Calu3 (cell line): ENCODE results near the gene FARP1. TPM values are rescaled to one million over a fixed set of nuclear protein-coding genes. Genes with fewer than 3 reads are reported as not detected.

Experiments used
- Bru-seq: library from RNA; stranded (reverse); fragments of 400-500 nt; gene quantifications from one replicate; lab custom pipeline; 2021; lab: Mats Ljungman, UMichigan
- BruChase-seq, 2 experiments: library from RNA; stranded (reverse); fragments of 400-500 nt; gene quantifications; one replicate each; lab custom pipeline; 2021; lab: Mats Ljungman, UMichigan
- BruUV-seq: library from RNA; stranded (reverse); fragments of 400-500 nt; replicated peaks from 2 replicates; lab custom pipeline; 2021; lab: Mats Ljungman, UMichigan
- CTCF ChIA-PET: fragments of 300-600 bp; sonication (Branson Sonifier 250); formaldehyde crosslinking; loops from one replicate; lab custom pipeline; 2022; ENCODE audit warnings: antibody characterized with exemption; lab: Charles Lee
- DNase-seq: peaks from one replicate; pipeline ENCODE4 v3.0.0; 2022
- H3K27ac Mint-ChIP-seq: one replicate; pipeline ENCODE4 v1.8.0; 2022; ENCODE audit warnings: mixed read lengths; ENCODE audit not compliant: unreplicated experiment
- H3K27me3 Mint-ChIP-seq: one replicate; pipeline ENCODE4 v1.8.0; 2022; ENCODE audit warnings: mixed read lengths; ENCODE audit not compliant: unreplicated experiment
- H3K36me3 Mint-ChIP-seq: one replicate; pipeline ENCODE4 v1.8.0; 2022; ENCODE audit warnings: mild to moderate bottlenecking, moderate library complexity, mixed read lengths; ENCODE audit not compliant: insufficient read depth, unreplicated experiment
- H3K4me1 Mint-ChIP-seq: one replicate; pipeline ENCODE4 v1.8.0; 2022; ENCODE audit warnings: mild to moderate bottlenecking, low read depth, mixed read lengths; ENCODE audit not compliant: unreplicated experiment
- H3K4me3 Mint-ChIP-seq: one replicate; pipeline ENCODE4 v1.8.0; 2022; ENCODE audit warnings: mild to moderate bottlenecking, low read depth, moderate library complexity, mixed read lengths; ENCODE audit not compliant: unreplicated experiment
- H3K9me3 Mint-ChIP-seq: one replicate; pipeline ENCODE4 v1.8.0; 2022; ENCODE audit warnings: low read depth, mixed read lengths; ENCODE audit not compliant: unreplicated experiment
- intact Hi-C: fragments of 100-400 bp; cut with micrococcal nuclease; formaldehyde crosslinking; loops from one replicate; pipeline ENCODE4 v1.10.0; 2022; ENCODE audit not compliant: unreplicated experiment
- long read RNA-seq: library from polyadenylated mRNA; stranded (forward); transcript quantifications from one replicate; pipeline ENCODE4 v2.0.0, GENCODE V29; 2022
- total RNA-seq: library from RNA; stranded (reverse); gene quantifications from 2 replicates; pipeline ENCODE4 v1.2.3, GENCODE V29; 2022
- TF ChIP-seq, protein P1 (sequence below): fragments of 200-600 bp; IDR thresholded peaks from one replicate; pipeline ENCODE4 v1.8.0; 2022; ENCODE audit warnings: antibody characterized with exemption; ENCODE audit not compliant: unreplicated experiment

Gene FARP1, protein sequence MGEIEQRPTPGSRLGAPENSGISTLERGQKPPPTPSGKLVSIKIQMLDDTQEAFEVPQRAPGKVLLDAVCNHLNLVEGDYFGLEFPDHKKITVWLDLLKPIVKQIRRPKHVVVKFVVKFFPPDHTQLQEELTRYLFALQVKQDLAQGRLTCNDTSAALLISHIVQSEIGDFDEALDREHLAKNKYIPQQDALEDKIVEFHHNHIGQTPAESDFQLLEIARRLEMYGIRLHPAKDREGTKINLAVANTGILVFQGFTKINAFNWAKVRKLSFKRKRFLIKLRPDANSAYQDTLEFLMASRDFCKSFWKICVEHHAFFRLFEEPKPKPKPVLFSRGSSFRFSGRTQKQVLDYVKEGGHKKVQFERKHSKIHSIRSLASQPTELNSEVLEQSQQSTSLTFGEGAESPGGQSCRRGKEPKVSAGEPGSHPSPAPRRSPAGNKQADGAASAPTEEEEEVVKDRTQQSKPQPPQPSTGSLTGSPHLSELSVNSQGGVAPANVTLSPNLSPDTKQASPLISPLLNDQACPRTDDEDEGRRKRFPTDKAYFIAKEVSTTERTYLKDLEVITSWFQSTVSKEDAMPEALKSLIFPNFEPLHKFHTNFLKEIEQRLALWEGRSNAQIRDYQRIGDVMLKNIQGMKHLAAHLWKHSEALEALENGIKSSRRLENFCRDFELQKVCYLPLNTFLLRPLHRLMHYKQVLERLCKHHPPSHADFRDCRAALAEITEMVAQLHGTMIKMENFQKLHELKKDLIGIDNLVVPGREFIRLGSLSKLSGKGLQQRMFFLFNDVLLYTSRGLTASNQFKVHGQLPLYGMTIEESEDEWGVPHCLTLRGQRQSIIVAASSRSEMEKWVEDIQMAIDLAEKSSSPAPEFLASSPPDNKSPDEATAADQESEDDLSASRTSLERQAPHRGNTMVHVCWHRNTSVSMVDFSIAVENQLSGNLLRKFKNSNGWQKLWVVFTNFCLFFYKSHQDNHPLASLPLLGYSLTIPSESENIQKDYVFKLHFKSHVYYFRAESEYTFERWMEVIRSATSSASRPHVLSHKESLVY
- total RNA-seq (30.9 and 47.0 TPM in 2 replicates), Bru-seq, nascent RNA (percentile 63 among the genes with signal in this experiment), BruChase-seq, experiment 1, labeled RNA remaining after a 6-hour chase (percentile 61 among the genes with signal in this experiment), BruChase-seq, experiment 2, labeled RNA remaining after a 2-hour chase (percentile 62 among the genes with signal in this experiment)
- long read RNA-seq, full-length matches to known transcripts, result 7 of 22 reads
- long read RNA-seq, partial matches to known transcripts, result 6 of 22 reads
- long read RNA-seq, other reads (novel, unspliced or antisense), result 9 of 22 reads

DNA sequence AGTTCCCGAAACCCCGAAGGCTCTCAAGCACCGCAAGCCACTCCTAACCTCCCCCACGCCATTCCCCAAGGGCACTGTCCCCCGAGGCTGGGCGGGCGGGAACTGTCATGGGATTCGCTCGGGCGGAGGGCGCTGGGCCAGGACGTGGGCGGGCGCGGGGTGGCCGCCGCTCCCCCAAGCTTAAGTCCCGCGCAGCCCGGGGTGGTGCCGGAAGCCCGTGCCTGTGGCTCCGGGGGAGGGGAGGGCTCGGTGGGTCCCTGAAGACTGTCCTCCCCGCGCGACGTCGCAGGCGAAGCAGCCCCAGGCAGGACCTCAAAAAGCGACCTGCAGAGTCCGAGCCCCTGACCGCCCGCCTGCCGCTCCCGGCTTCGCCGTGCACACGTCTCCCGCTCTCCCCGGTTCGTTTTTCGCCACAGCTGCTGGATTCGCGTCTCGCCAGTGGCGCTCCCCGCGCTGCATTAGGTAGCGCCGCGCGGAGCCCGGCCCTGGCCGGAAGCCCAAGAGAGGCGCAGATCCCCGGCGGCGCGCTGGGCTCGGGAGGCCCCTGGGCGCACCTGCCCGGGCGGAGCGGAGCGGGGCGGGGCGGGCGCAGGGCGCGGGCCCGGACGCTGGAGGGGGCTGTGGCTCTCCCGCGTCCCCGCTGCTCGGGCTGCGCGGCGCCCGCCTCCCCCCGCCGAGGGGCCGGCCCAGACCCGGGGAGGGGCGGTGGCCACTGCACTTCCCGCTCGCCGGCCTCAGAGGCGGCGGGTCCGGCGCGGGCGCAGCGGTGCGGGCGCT, at the start of gene FARP1:
FARP1 (plus strand) TSS at position 715 of the 777 bp plus-strand sequence. CDS start 70,149 bp downstream, outside the sequence.
- Mint-ChIP-seq H3K4me3 (peak within 1 kb of the TSS; percentile 78), H3K36me3 (peaks cover 14% of the 10 kb centered on the region), H3K27me3 (no peaks in the 10 kb centered on the region), H3K27ac (no peak within 1 kb of the TSS), H3K4me1 (no peaks in the 10 kb centered on the region), H3K9me3 (no peaks in the 10 kb centered on the region)
- CTCF ChIA-PET, result no interaction called here
- intact Hi-C loops, result loop anchor here (10.0 kb wide), 1 partner anchor 152 kb away; no protein-coding TSS in a partner anchor
- peak; percentile 77 for DNase-seq
- no TSS peak for BruUV-seq
- TF ChIP-seq, protein P1, sequence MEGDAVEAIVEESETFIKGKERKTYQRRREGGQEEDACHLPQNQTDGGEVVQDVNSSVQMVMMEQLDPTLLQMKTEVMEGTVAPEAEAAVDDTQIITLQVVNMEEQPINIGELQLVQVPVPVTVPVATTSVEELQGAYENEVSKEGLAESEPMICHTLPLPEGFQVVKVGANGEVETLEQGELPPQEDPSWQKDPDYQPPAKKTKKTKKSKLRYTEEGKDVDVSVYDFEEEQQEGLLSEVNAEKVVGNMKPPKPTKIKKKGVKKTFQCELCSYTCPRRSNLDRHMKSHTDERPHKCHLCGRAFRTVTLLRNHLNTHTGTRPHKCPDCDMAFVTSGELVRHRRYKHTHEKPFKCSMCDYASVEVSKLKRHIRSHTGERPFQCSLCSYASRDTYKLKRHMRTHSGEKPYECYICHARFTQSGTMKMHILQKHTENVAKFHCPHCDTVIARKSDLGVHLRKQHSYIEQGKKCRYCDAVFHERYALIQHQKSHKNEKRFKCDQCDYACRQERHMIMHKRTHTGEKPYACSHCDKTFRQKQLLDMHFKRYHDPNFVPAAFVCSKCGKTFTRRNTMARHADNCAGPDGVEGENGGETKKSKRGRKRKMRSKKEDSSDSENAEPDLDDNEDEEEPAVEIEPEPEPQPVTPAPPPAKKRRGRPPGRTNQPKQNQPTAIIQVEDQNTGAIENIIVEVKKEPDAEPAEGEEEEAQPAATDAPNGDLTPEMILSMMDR, result no peak

DNA sequence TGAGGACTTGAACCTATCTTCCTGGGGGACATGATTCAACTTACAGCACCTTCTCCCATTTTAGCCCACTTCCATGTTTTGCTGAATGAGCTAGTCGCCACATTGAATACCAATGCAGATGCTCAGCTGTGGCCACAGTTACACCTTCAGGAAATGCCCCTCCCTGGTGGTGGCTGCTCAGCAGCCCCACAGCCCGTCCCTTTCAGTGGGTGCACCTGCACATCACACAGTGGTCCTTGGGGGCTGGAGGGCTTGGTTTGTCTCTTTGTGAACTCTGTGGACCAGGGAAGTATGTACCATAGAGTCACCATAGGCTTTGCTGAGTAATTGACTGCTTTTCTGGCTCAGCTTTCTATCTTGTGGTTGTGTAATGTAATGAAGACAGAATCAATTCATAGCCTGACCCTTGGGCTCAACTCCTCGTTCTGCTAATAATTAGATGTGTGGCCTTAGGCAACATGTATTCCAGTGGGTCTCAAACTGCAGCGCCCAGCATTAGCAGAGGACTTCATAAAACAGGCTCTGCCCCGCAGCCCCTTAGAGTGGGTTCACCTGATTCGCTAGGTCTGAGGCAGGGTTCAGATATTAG, 48.1 kb upstream of the FARP1 start:
- H3K27me3 Mint-ChIP-seq, result no peaks in the 10 kb centered on the region
- H3K4me1 Mint-ChIP-seq, result no peaks in the 10 kb centered on the region
- no peak overlapping the region for H3K27ac Mint-ChIP-seq
- TF ChIP-seq, protein P1, result no peak
- no peaks in the 10 kb centered on the region for H3K36me3 Mint-ChIP-seq
- CTCF ChIA-PET, result no interaction called here
- no peak for DNase-seq
- no peak overlapping the region for H3K4me3 Mint-ChIP-seq
- no TSS peak for BruUV-seq
- intact Hi-C loops, result no loop called here
- H3K9me3 Mint-ChIP-seq, result peaks cover 2% of the 10 kb centered on the region

DNA sequence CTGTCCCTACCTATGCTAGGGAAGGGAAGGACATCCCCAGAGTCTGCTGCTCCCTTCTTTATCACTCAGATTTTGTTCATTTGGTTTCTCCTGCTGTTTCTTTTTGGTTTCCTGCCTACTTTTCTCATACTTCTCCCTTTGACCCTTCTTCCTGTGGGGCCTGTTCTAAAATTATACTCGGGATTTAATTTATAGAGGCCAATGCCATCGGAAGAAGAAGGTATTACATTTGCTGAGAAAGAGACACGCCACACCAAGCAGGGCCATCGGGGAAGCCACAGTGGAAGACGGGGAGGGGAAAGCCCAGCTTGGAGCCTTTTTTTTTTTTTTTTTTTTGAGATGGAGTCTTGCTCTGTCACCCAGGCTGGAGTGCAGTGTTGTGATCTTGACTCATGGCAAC, 46.8 kb upstream of the FARP1 start:
- no peak overlapping the region for H3K4me3 Mint-ChIP-seq
- intact Hi-C loops, result no loop called here
- peaks cover 2% of the 10 kb centered on the region for H3K9me3 Mint-ChIP-seq
- BruUV-seq, result no TSS peak
- no peak for DNase-seq
- CTCF ChIA-PET, result no interaction called here
- TF ChIP-seq, protein P1, result no peak
- H3K27ac Mint-ChIP-seq, result no peak overlapping the region
- H3K4me1 Mint-ChIP-seq, result no peaks in the 10 kb centered on the region
- H3K27me3 Mint-ChIP-seq, result no peaks in the 10 kb centered on the region
- no peaks in the 10 kb centered on the region for H3K36me3 Mint-ChIP-seq
